SIG-M5 (cell line): ENCODE results near the gene REPS2.

Source experiments
- DNase-seq: peaks from one replicate; lab custom pipeline; 2025; lab: John Stamatoyannopoulos, UW

REPS2 gene

GRCh38 chrX:17005712-17006368 is 59.4 kb downstream of the REPS2 start:
- no peak for DNase-seq

- DNase-seq = no peak
Observed at GRCh38 chrX:17007134-17007768, 60.8 kb downstream of the REPS2 start.

- no peak for DNase-seq
Observed at GRCh38 chrX:17009856-17010625, 63.6 kb downstream of the REPS2 start.

- DNase-seq = no peak
Observed at GRCh38 chrX:17012465-17012864, 66.0 kb downstream of the REPS2 start.

- no peak for DNase-seq
Observed at GRCh38 chrX:17014216-17014615, 67.8 kb downstream of the REPS2 start.

- no peak for DNase-seq
Observed at GRCh38 chrX:17017134-17017533, 70.7 kb downstream of the REPS2 start.

GRCh38 chrX:17020356-17020755 is 73.9 kb downstream of the REPS2 start:
- DNase-seq = no peak

- no peak for DNase-seq
Observed at GRCh38 chrX:17020851-17021821, 74.7 kb downstream of the REPS2 start.

GRCh38 chrX:17021851-17022604 is 75.6 kb downstream of the REPS2 start:
- no peak for DNase-seq

GRCh38 chrX:17023661-17024060 is 77.2 kb downstream of the REPS2 start:
- DNase-seq = no peak

- DNase-seq = no peak
Observed at GRCh38 chrX:17024886-17025285, 78.4 kb downstream of the REPS2 start.

GRCh38 chrX:17025621-17026302 is 79.3 kb downstream of the REPS2 start:
- DNase-seq = no peak

- no peak for DNase-seq
Observed at GRCh38 chrX:17027931-17028330, 81.5 kb downstream of the REPS2 start.

GRCh38 chrX:17028356-17028755 is 81.9 kb downstream of the REPS2 start:
- DNase-seq = no peak

- no peak for DNase-seq
Observed at GRCh38 chrX:17030092-17030491, 83.6 kb downstream of the REPS2 start.

GRCh38 chrX:17030580-17031270 is 84.3 kb downstream of the REPS2 start:
- DNase-seq = no peak

- no peak for DNase-seq
Observed at GRCh38 chrX:17031827-17032226, 85.4 kb downstream of the REPS2 start.

GRCh38 chrX:17032351-17032750 is 85.9 kb downstream of the REPS2 start:
- DNase-seq = no peak

- DNase-seq = no peak
Observed at GRCh38 chrX:17033225-17033624, 86.8 kb downstream of the REPS2 start.

GRCh38 chrX:17035111-17035510 is 88.7 kb downstream of the REPS2 start:
- DNase-seq = no peak
